Fibroblast of gingiva (primary cell): ENCODE measurements around the gene OS9.

ENCODE experiments used
- DNase-seq: peaks from one replicate; pipeline ENCODE4 v3.0.0-alpha.2; 2011; ENCODE audit warnings: low read depth

Gene OS9

DNA sequence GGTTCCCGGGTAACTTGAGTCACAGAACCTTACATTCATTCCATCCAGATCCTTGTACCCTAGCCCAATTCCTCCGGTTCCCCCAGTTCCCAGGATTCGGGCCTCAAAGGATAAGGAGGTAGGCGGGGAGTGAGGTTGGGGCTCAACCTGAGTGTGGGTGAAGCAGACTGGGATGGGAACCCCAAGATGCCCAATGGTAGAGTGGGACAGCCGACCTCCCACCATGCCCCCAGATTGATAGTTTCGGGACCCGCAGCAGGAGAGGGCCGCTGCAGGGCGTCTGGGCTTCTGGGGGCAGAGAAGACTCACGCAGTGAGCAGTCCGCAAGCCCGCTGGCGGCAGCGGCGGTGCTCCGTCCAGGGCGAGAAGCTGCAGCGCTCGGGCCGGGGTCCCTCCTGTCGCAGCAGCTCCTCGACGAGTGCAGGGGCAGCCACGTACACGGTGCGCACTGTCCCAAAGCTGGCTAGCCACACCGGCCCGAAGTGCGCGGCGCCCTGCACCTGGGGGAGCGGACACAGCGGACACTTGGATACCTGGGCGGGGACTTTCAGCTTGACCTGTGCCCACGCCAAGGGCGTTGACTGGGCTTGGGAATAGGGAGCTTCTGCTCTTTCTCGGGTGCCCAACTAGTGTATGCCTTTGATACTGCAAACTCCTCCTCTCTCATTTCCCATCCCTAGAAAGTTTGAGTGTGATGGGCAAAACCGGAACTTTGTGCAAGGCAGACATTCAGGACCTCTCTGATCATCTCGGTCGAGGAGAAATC, 71.9 kb downstream of the OS9 start:
- DNase-seq = no peak

DNA sequence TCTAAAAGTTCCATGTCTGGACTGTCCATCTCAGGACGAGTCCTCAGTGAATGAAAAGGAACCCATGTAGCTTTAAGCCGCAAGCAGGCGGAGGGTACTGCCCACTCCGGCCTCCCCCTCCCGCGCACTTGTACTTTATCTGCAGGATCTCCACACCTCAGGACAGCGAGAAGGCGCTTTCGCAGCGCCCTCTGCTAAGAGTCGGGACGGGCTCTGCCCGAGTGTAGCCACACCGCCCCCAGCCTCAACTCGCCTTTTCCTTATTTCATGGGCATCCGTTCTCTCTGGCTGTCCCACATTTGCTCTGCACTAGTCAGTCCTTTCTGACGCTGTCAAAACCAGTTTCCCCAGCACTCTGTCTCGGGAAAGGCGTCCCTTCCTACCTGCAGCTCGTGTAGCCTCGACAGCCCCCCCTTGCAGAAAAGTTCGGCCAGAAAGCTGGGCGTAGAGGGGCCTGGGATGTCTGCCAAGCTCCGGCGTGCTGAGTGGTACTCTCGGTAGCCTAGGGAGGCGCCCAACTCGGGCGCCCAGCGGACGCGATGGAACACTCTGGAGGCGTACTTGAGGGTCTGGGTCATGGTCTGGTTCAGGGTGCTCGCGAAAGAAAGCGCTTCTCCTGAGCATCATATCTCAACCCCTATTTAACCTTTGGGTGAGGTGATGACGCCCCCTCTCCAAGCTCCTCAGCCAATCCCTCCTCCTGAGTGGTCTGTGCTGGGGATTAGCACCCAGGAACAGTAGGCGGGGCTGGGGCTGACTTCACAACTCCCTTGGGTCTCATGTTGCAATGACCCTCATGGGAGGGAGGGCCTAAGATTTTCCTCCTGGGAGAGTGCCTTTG, 72.8 kb downstream of the OS9 start, which contains the start of gene CYP27B1:
CYP27B1 (minus strand) TSS at position 615 of the 841 bp plus-strand sequence; CDS start at position 578, 37 bp downstream.
- peak; percentile 37 for DNase-seq

GRCh38 chr12:57767305-57767698, 73.4 kb downstream of the OS9 start:
- DNase-seq = no peak

DNA sequence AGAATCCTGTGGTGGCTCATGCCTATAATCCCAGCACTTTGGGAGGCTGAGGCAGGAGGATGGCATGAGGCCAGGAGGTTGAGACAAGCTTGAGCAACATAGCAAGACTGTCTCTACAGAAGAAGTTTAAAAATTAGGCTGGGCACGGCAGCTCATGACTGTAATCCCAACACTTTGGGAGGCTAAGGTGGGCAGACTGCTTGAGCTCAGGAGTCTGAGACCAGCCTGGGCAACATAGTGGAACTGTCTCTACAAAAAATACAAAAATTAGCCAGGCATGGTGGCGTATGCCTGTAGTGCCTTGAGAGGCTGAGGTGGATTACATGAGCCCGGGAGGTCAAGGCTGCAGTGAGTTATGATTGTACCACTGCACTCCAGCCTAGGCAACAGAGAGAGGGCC, 73.9 kb downstream of the OS9 start:
- DNase-seq = no peak

DNA sequence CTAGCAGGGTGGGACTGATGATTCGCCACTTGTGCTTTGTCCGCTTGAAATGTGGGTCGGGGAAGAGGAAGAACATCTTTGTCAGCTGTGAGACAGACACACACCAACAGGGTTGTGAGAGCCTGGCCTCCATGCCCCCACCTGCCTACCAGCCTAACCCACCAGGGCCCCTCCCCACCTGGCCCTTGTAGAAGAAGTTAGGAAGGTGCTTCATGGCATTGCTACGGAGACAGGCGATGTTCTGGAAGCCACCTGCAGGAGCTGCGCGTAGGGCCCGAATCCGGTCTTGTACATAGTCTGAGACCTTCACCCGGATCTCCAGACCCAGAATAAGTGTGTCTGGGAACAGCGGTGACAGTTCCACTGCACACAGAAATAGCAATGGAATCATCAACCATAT, 75.7 kb downstream of the OS9 start:
- DNase-seq = no peak

DNA sequence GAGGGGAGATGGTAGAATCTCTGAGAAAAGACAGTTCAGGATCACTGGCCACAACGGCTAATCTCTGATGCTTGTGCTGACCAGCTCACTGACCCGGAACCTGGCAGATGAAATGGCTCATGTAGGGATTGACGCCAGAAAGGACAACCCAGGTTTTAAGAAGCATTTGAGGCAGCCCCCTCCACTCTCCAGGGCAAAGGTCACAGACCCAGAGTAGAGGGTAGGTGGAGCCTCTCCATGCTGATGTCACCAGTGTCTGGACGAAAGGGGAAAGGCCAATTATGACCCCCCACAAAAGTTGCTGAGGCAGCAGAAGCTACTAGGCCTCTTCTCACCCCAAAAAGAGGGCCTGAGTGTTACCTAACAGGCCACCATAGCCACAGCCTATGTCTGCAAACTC, 76.8 kb downstream of the OS9 start:
- no peak for DNase-seq
